Measurements from ENCODE around the gene OSBPL9.

Gene OSBPL9

GRCh38 chr1:51738681-51739080 is 121.8 kb downstream of the OSBPL9 start:
- 100% methylated on average over 2 of the region's 3 CpGs; no CpG with 5 or more reads in 1 of the 2 experiments for WGBS, 2 experiments (ENCODE audit: insufficient coverage in 2 of 2)
- Histone ChIP-seq H3K27ac (ENCODE audit: low read depth, low read length, severe bottlenecking) (no peak overlapping the region), H3K36me3 (ENCODE audit: control insufficient read depth, insufficient read depth, low read length) (no peaks in the 10 kb centered on the region), H3K4me3 (ENCODE audit: extremely low read depth, insufficient read depth, low read length, poor library complexity, severe bottlenecking) (no peak overlapping the region), H3K9me3 (ENCODE audit: control insufficient read depth, low read length) (no peaks in the 10 kb centered on the region), H3K4me1 (ENCODE audit: control insufficient read depth, insufficient read depth, low read length, poor library complexity, severe bottlenecking) (peaks cover 24% of the 10 kb centered on the region)

GRCh38 chr1:51740652-51741051 is 123.8 kb downstream of the OSBPL9 start:
- Histone ChIP-seq H3K4me3 (ENCODE audit: extremely low read depth, insufficient read depth, low read length, poor library complexity, severe bottlenecking) (no peak overlapping the region), H3K4me1 (ENCODE audit: control insufficient read depth, insufficient read depth, low read length, poor library complexity, severe bottlenecking) (peaks cover 8% of the 10 kb centered on the region), H3K9me3 (ENCODE audit: control insufficient read depth, low read length) (no peaks in the 10 kb centered on the region), H3K36me3 (ENCODE audit: control insufficient read depth, insufficient read depth, low read length) (no peaks in the 10 kb centered on the region), H3K27ac (ENCODE audit: low read depth, low read length, severe bottlenecking) (no peak overlapping the region)
- WGBS, 2 experiments (ENCODE audit: insufficient coverage in 2 of 2), result 80% methylated on average over 1 of the region's 3 CpGs; no CpG with 5 or more reads in 1 of the 2 experiments

DNA sequence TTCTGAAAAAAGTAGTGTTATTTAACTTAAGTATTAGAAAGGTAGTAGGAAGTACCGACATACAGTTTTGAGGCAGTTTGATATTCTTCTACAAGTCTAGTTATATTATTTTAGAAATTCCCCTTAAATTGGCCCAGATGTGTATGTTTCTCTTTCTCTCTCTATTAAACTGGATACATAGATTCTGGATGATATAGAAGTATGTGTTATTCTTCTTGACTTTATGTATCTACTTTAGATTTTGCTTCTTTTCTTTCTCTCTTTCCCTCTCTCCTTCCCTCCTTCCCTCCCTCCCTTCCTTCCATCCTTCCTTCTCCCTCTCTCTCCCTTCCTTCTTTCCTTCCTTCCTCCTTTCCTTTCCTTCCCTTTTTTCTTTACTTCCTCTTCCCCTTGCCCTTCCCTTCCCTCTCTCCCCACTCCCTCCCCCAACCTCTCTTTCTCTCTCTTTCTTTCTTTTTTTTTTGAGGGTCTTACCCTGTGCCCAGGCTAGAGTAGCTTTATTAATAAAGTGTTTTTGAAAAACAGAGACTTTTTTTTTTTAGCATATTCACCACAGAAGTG is 124.3 kb downstream of the OSBPL9 start:
- no peak overlapping the region for H3K4me3 ChIP-seq (ENCODE audit: extremely low read depth, insufficient read depth, low read length, poor library complexity, severe bottlenecking)
- H3K9me3 ChIP-seq (ENCODE audit: control insufficient read depth, low read length), result no peaks in the 10 kb centered on the region
- WGBS, 2 experiments (ENCODE audit: insufficient coverage in 2 of 2), result no CpG with 5 or more reads among the region's 1 CpG
- H3K27ac ChIP-seq (ENCODE audit: low read depth, low read length, severe bottlenecking), result no peak overlapping the region
- peaks cover 8% of the 10 kb centered on the region for H3K4me1 ChIP-seq (ENCODE audit: control insufficient read depth, insufficient read depth, low read length, poor library complexity, severe bottlenecking)
- H3K36me3 ChIP-seq (ENCODE audit: control insufficient read depth, insufficient read depth, low read length), result peaks cover 3% of the 10 kb centered on the region

- Histone ChIP-seq H3K4me1 (ENCODE audit: control insufficient read depth, insufficient read depth, low read length, poor library complexity, severe bottlenecking) (no peaks in the 10 kb centered on the region), H3K27ac (ENCODE audit: low read depth, low read length, severe bottlenecking) (no peak overlapping the region), H3K4me3 (ENCODE audit: extremely low read depth, insufficient read depth, low read length, poor library complexity, severe bottlenecking) (no peak overlapping the region), H3K9me3 (ENCODE audit: control insufficient read depth, low read length) (no peaks in the 10 kb centered on the region), H3K36me3 (ENCODE audit: control insufficient read depth, insufficient read depth, low read length) (peaks cover 14% of the 10 kb centered on the region)
- 86 to 89% methylated on average over 1 of the region's 4 CpGs for WGBS, 2 experiments (ENCODE audit: insufficient coverage in 2 of 2)
Observed at GRCh38 chr1:51744506-51745303, 127.8 kb downstream of the OSBPL9 start.

GRCh38 chr1:51745304-51745570 is 128.3 kb downstream of the OSBPL9 start:
- no peak overlapping the region for H3K4me3 ChIP-seq (ENCODE audit: extremely low read depth, insufficient read depth, low read length, poor library complexity, severe bottlenecking)
- no peaks in the 10 kb centered on the region for H3K4me1 ChIP-seq (ENCODE audit: control insufficient read depth, insufficient read depth, low read length, poor library complexity, severe bottlenecking)
- no peaks in the 10 kb centered on the region for H3K9me3 ChIP-seq (ENCODE audit: control insufficient read depth, low read length)
- peaks cover 14% of the 10 kb centered on the region for H3K36me3 ChIP-seq (ENCODE audit: control insufficient read depth, insufficient read depth, low read length)
- no peak overlapping the region for H3K27ac ChIP-seq (ENCODE audit: low read depth, low read length, severe bottlenecking)

DNA sequence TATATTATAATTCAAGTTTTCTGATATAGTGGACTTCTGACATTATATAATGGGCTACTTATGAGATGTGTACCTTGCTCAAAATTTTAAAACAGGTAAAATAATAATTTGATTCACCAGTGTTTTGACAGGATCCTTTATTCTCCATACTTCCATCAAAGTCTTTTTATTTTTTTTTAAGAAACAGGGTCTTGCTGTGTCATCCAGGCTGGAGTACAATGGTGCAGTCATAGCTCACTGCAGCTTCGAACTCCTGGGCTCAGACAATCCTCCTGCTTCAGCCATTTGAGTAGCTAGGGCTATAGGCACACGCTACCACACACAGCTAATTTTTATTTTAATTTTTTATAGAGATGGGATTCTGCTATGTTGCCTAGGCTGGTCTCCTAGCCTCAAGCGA is 132.3 kb downstream of the OSBPL9 start:
- no peak overlapping the region for H3K27ac ChIP-seq (ENCODE audit: low read depth, low read length, severe bottlenecking)
- peaks cover 44% of the 10 kb centered on the region for H3K36me3 ChIP-seq (ENCODE audit: control insufficient read depth, insufficient read depth, low read length)
- H3K9me3 ChIP-seq (ENCODE audit: control insufficient read depth, low read length), result no peaks in the 10 kb centered on the region
- no peak overlapping the region for H3K4me3 ChIP-seq (ENCODE audit: extremely low read depth, insufficient read depth, low read length, poor library complexity, severe bottlenecking)
- 86% methylated on average over 1 of the region's 3 CpGs; no CpG with 5 or more reads in 1 of the 2 experiments for WGBS, 2 experiments (ENCODE audit: insufficient coverage in 2 of 2)
- H3K4me1 ChIP-seq (ENCODE audit: control insufficient read depth, insufficient read depth, low read length, poor library complexity, severe bottlenecking), result no peaks in the 10 kb centered on the region

- Histone ChIP-seq H3K4me1 (ENCODE audit: control insufficient read depth, insufficient read depth, low read length, poor library complexity, severe bottlenecking) (no peaks in the 10 kb centered on the region), H3K27ac (ENCODE audit: low read depth, low read length, severe bottlenecking) (no peak overlapping the region), H3K4me3 (ENCODE audit: extremely low read depth, insufficient read depth, low read length, poor library complexity, severe bottlenecking) (no peak overlapping the region), H3K36me3 (ENCODE audit: control insufficient read depth, insufficient read depth, low read length) (peaks cover 51% of the 10 kb centered on the region), H3K9me3 (ENCODE audit: control insufficient read depth, low read length) (no peaks in the 10 kb centered on the region)
- WGBS, 2 experiments (ENCODE audit: insufficient coverage in 2 of 2), result no CpG with 5 or more reads among the region's 3 CpGs
Observed at GRCh38 chr1:51750218-51750617, 133.3 kb downstream of the OSBPL9 start.

DNA sequence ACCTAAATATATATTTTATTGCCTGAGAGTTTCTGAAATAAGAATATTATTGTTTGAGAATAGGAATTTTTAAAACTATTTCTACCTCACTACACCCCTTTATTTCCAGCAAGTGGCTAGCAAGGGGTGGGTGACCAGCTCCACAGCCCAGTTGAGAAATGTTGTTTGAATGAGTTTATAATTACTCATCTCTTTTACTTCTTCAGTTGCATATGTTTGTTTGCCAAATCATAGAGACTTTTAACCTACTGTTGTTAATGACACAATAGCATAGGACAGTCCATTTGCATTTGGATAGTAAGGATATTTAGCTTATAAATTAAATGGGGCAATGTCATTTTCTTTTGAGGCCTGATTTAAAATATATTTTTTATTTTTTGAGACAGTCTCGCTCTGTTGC is 133.8 kb downstream of the OSBPL9 start:
- Histone ChIP-seq H3K4me3 (ENCODE audit: extremely low read depth, insufficient read depth, low read length, poor library complexity, severe bottlenecking) (no peak overlapping the region), H3K9me3 (ENCODE audit: control insufficient read depth, low read length) (no peaks in the 10 kb centered on the region), H3K36me3 (ENCODE audit: control insufficient read depth, insufficient read depth, low read length) (peaks cover 56% of the 10 kb centered on the region), H3K4me1 (ENCODE audit: control insufficient read depth, insufficient read depth, low read length, poor library complexity, severe bottlenecking) (no peaks in the 10 kb centered on the region), H3K27ac (ENCODE audit: low read depth, low read length, severe bottlenecking) (no peak overlapping the region)
- 100% methylated on average over 1 of the region's 1 CpG; no CpG with 5 or more reads in 1 of the 2 experiments for WGBS, 2 experiments (ENCODE audit: insufficient coverage in 2 of 2)

DNA sequence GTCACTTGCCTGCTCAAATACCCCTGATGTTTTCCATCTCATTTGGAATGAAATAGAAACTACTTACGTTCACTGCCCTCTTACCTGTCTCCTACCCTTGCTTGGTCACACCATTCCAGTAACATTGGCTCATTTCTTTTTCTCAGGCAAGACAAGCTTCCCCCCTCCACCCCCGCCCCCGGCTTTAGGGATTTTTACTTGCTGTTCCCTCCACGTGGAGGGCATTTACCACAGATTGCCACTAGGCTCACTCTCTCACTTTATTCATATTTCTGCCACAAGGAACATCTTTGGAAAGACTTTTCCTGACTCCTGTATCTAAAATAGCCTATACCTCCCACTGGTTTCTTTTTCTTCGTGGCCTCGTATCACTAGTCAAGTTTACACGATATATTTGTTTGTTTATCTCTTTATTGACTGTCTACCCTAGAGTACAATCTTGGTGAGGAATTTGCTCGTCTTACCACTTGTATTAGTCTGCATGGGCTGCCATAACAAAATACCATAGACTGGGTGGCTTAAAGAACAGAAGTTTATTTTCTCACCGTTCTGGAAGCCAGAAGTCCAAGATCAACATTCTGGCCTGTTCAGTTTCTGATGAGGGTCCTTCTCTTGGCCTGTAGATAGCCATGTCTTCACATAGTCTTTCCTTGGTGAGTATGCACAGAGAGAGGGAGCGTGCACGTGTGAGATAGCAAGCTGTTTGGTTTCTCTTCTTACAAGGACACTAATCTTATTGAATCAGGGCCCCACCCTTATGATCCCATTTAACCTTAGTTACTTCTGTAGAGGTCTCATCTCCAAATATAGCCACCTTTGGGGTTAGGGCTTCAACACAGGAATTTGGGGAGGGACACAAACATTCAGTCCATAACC is 135.4 kb downstream of the OSBPL9 start:
- 82 to 94% methylated on average over 4 to 6 of the region's 11 CpGs for WGBS, 2 experiments (ENCODE audit: insufficient coverage in 2 of 2)
- peaks cover 55% of the 10 kb centered on the region for H3K36me3 ChIP-seq (ENCODE audit: control insufficient read depth, insufficient read depth, low read length)
- no peaks in the 10 kb centered on the region for H3K9me3 ChIP-seq (ENCODE audit: control insufficient read depth, low read length)
- H3K4me3 ChIP-seq (ENCODE audit: extremely low read depth, insufficient read depth, low read length, poor library complexity, severe bottlenecking), result no peak overlapping the region
- H3K27ac ChIP-seq (ENCODE audit: low read depth, low read length, severe bottlenecking), result no peak overlapping the region
- no peaks in the 10 kb centered on the region for H3K4me1 ChIP-seq (ENCODE audit: control insufficient read depth, insufficient read depth, low read length, poor library complexity, severe bottlenecking)

DNA sequence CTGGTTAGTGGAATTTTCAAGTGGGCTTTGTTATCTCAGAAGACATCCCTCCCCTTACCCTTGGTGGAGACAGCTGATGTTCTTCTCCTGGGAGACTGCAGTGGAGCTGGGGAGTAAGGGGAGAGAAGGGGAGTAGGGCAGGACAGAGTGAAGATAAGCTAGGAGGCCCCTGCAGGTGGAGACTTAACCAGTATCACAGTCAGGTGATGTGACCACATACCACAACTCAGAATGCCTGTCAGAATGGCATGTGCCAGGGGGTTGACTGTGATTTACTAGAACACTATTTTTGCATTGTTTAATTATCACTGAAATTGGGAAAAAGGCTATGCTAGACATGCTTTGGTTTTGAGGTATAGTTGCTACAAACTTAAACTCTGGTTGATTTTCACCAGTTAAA is 137.1 kb downstream of the OSBPL9 start:
- peaks cover 51% of the 10 kb centered on the region for H3K36me3 ChIP-seq (ENCODE audit: control insufficient read depth, insufficient read depth, low read length)
- H3K9me3 ChIP-seq (ENCODE audit: control insufficient read depth, low read length), result no peaks in the 10 kb centered on the region
- no peak overlapping the region for H3K27ac ChIP-seq (ENCODE audit: low read depth, low read length, severe bottlenecking)
- H3K4me3 ChIP-seq (ENCODE audit: extremely low read depth, insufficient read depth, low read length, poor library complexity, severe bottlenecking), result no peak overlapping the region
- H3K4me1 ChIP-seq (ENCODE audit: control insufficient read depth, insufficient read depth, low read length, poor library complexity, severe bottlenecking), result no peaks in the 10 kb centered on the region

DNA sequence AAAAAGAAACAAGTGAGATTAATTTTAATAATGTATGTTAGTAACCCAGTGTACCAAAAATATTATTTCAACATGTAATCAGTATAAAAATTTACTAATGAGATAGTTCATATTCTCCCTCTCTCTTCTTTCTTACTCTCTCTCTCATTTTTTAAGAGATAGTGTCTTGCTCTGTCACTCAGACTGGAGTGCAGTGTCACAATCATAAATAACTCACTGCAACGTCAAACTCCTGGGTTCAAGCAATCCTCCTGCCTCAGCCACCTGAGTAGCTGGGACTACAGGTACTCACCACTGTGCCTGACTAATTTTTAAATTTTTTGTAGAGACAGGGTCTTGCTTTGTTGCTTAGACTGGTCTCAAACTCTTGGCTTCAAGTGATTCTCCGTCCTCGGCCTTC is 137.8 kb downstream of the OSBPL9 start:
- Histone ChIP-seq H3K4me1 (ENCODE audit: control insufficient read depth, insufficient read depth, low read length, poor library complexity, severe bottlenecking) (no peaks in the 10 kb centered on the region), H3K9me3 (ENCODE audit: control insufficient read depth, low read length) (no peaks in the 10 kb centered on the region), H3K27ac (ENCODE audit: low read depth, low read length, severe bottlenecking) (no peak overlapping the region), H3K4me3 (ENCODE audit: extremely low read depth, insufficient read depth, low read length, poor library complexity, severe bottlenecking) (no peak overlapping the region), H3K36me3 (ENCODE audit: control insufficient read depth, insufficient read depth, low read length) (peaks cover 45% of the 10 kb centered on the region)
- WGBS, 2 experiments (ENCODE audit: insufficient coverage in 2 of 2), result 85 to 97% methylated on average over 3 of the region's 3 CpGs
